ENCODE data around the gene UBP1.

GRCh38 chr3:33456756-33457155 is 16.6 kb upstream of the UBP1 start:
- TF ChIP-seq CTCF (IDR thresholded peaks at IDR 0.05; ENCODE audit: low read depth, low read length, missing input control) (no peak), NR2F2 (IDR thresholded peaks at IDR 0.05) (no peak)

Data from liver (tissue), 3 donors.